Measurements from ENCODE around the gene TMEM135. TPM values are rescaled to one million over a fixed set of nuclear protein-coding genes. Genes with fewer than 3 reads are reported as not detected.

The TMEM135 gene
- total and polyA plus RNA-seq, 12 donors, result 3.4 to 28.6 (median 16.9) TPM

DNA sequence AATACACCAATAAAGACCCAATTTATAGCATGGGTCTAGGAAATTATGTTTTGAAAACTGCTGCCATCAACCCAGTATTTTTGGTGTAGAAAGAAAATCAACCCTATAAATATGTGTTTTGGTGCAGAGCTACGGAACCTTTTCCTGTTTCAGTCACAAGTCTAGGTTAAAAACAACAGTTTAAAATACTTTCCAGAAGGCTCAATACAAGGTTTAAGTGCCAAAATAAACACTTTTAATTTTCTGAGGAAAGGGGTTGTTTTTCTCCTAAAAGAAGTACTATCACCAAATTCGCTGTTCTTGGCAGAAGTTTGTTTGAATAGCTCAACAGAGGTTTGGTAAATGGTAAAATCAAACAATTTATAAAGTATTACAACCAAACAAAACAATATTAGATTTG lies 201.3 kb downstream of the TMEM135 start:
- Histone ChIP-seq H3K27me3 (no peaks in the 10 kb centered on the region), H3K4me1 (peaks cover 0 to 23% (median 12%) of the 10 kb centered on the region in 9 donors), H3K27ac (peak overlapping the region in 5 of 10 donors; percentile 1 to 46 (median 25)), H3K36me3 (peaks cover 0 to 4% (median 0%) of the 10 kb centered on the region in 9 donors), H3K9me3 (no peaks in the 10 kb centered on the region), H3K4me3 (no peak overlapping the region)
- ATAC-seq, result peak in 5 of 8 donors; percentile 35 to 65 (median 55)
- intact Hi-C loops (cut with DNase I), result no loop called here
- TF ChIP-seq, protein P1, sequence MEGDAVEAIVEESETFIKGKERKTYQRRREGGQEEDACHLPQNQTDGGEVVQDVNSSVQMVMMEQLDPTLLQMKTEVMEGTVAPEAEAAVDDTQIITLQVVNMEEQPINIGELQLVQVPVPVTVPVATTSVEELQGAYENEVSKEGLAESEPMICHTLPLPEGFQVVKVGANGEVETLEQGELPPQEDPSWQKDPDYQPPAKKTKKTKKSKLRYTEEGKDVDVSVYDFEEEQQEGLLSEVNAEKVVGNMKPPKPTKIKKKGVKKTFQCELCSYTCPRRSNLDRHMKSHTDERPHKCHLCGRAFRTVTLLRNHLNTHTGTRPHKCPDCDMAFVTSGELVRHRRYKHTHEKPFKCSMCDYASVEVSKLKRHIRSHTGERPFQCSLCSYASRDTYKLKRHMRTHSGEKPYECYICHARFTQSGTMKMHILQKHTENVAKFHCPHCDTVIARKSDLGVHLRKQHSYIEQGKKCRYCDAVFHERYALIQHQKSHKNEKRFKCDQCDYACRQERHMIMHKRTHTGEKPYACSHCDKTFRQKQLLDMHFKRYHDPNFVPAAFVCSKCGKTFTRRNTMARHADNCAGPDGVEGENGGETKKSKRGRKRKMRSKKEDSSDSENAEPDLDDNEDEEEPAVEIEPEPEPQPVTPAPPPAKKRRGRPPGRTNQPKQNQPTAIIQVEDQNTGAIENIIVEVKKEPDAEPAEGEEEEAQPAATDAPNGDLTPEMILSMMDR (IDR thresholded peaks at IDR 0.05), result no peak
- no peak for DNase-seq
- 44 to 62% methylated on average over 2 of the region's 2 CpGs for WGBS, 2 donors

DNA sequence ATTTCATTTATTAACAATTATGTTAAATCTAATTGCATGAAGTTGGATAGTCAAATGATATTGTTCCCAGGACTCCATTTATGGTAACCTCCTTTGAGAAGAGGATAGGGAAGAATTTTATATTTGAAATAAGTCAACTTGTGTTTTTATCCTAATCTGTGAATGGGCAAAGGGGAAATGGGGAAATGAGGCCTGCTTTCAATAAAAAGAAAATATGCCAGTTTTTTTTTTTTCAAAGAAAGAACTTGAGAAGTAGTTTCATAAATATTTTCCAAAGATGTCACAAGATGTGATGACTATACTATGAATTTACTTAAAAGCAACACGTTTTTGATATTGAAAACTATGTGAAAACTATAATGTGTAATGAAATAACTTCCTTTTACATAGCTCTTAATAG lies 201.8 kb downstream of the TMEM135 start:
- Histone ChIP-seq H3K9me3 (no peaks in the 10 kb centered on the region), H3K4me3 (no peak overlapping the region), H3K4me1 (peaks cover 0 to 23% (median 12%) of the 10 kb centered on the region in 9 donors), H3K36me3 (peaks cover 0 to 4% (median 0%) of the 10 kb centered on the region in 9 donors), H3K27me3 (no peaks in the 10 kb centered on the region), H3K27ac (peak overlapping the region in 4 of 10 donors; percentile 17 to 53 (median 40))
- intact Hi-C loops (cut with DNase I), result no loop called here
- ATAC-seq (no peak), DNase-seq (no peak)
- WGBS, 2 donors, result 53 to 66% methylated on average over 1 of the region's 1 CpG
- TF ChIP-seq, protein P1 (IDR thresholded peaks at IDR 0.05), result no peak

DNA sequence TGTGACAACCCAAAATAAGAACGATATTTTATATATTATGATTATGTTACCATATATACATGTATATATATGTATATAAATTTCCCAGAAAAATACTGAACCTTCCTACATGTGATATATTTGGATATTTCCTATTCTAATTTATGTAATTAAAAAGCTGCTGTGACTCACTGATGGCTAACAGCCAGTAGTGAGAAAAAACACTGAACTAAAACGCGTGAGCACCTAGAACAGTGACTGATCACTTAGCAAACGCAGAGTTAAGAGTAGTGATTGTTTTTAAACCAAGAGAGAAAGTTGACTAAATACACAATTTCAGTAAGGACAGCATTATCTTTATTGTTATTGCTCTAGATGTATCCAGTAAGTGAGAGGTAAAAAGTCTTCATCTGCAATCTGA lies 213.8 kb downstream of the TMEM135 start:
- no peak overlapping the region for H3K4me3 ChIP-seq
- peaks cover 0 to 5% (median 0%) of the 10 kb centered on the region in 11 donors for H3K9me3 ChIP-seq
- intact Hi-C loops (cut with DNase I), result no loop called here
- H3K27me3 ChIP-seq, result no peaks in the 10 kb centered on the region
- no peak overlapping the region for H3K27ac ChIP-seq
- 87 to 93% methylated on average over 4 of the region's 4 CpGs for WGBS, 2 donors
- ATAC-seq, result no peak
- H3K36me3 ChIP-seq, result no peaks in the 10 kb centered on the region
- H3K4me1 ChIP-seq, result peaks cover 0 to 10% (median 0%) of the 10 kb centered on the region in 9 donors
- DNase-seq, result no peak
- TF ChIP-seq, protein P1 (IDR thresholded peaks at IDR 0.05), result no peak

DNA sequence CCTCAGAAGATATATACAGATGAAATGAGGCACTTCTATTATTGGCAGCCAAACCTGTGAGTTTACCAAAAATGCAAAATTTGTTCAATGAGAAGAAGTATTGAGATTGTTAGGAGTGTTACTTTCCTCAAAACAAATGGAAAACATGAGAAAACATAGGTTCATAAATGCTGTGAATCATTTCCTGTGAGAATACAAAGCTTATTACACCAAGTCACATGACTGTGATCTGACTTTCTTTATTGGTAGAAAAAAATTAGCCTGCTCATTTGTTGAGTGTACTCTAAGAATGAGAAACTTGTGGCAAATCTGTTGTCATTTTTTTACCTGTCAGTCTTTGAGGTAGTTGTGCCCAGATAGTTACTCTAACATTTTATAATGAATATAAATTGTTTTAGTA lies 215.1 kb downstream of the TMEM135 start:
- intact Hi-C loops (cut with DNase I), result no loop called here
- H3K27me3 ChIP-seq, result no peaks in the 10 kb centered on the region
- H3K4me1 ChIP-seq, result peaks cover 0 to 10% (median 0%) of the 10 kb centered on the region in 9 donors
- no peaks in the 10 kb centered on the region for H3K36me3 ChIP-seq
- ATAC-seq (no peak), DNase-seq (no peak)
- H3K9me3 ChIP-seq, result no peaks in the 10 kb centered on the region
- TF ChIP-seq, protein P1 (IDR thresholded peaks at IDR 0.05), result no peak
- no peak overlapping the region for H3K27ac ChIP-seq
- H3K4me3 ChIP-seq, result no peak overlapping the region
